OCI-LY7 (cell line): ENCODE results near the gene SPTB. TPM values are rescaled to one million over a fixed set of nuclear protein-coding genes. Genes with fewer than 3 reads are reported as not detected.

Experiments used
- BruUV-seq: library from RNA; stranded (reverse); fragments of 400-500 nt; replicated peaks from 2 replicates; lab custom pipeline; 2021; lab: Mats Ljungman, UMichigan
- CTCF ChIA-PET: fragments of 300-600 bp; sonication (Branson Sonifier 250); formaldehyde crosslinking; loops from one replicate; lab custom pipeline; 2022; ENCODE audit warnings: antibody characterized with exemption; ENCODE audit not compliant: unreplicated experiment; lab: Charles Lee
- POLR2A ChIA-PET: fragments of 300-600 bp; sonication (Branson Sonifier 250); formaldehyde crosslinking; loops from one replicate; lab custom pipeline; 2022; ENCODE audit warnings: antibody characterized with exemption; lab: Charles Lee
- DNase-seq: peaks from one replicate; pipeline ENCODE4 v3.0.0-alpha.2; 2015; ENCODE audit warnings: low spot score
- H2AFZ ChIP-seq: fragments of 200-600 bp; sonication (generic), shearing (Covaris generic); 2 replicates; pipeline ENCODE4 v1.6.1; 2014; ENCODE audit warnings: mild to moderate bottlenecking, antibody characterized with exemption, low read length, moderate library complexity
- H3K27ac ChIP-seq: fragments of 200-600 bp; sonication (generic); 2 replicates; pipeline ENCODE4 v1.5.1; 2014; ENCODE audit warnings: mixed run types, low read depth, mild to moderate bottlenecking, moderate library complexity, low read length, inconsistent platforms; ENCODE audit not compliant: poor library complexity, severe bottlenecking
- H3K36me3 ChIP-seq: fragments of 200-600 bp; sonication (generic); 2 replicates; pipeline ENCODE4 v1.6.1; 2014; ENCODE audit warnings: mild to moderate bottlenecking, antibody characterized with exemption, low read length, moderate library complexity, mixed read lengths; ENCODE audit not compliant: insufficient read depth
- H3K4me1 ChIP-seq: fragments of 200-600 bp; sonication (generic); 2 replicates; pipeline ENCODE4 v1.5.1; 2014; ENCODE audit warnings: mild to moderate bottlenecking, low read length; ENCODE audit not compliant: insufficient read depth, poor library complexity, severe bottlenecking
- H3K4me2 ChIP-seq: fragments of 200-600 bp; sonication (generic); 2 replicates; pipeline ENCODE4 v1.6.1; 2014; ENCODE audit warnings: mild to moderate bottlenecking, low read length
- H3K4me3 ChIP-seq: fragments of 200-600 bp; sonication (generic); 2 replicates; pipeline ENCODE4 v1.5.1; 2014; ENCODE audit warnings: mild to moderate bottlenecking, low read depth, low read length; ENCODE audit not compliant: poor library complexity, severe bottlenecking
- H3K79me2 ChIP-seq: fragments of 200-600 bp; sonication (generic); 2 replicates; pipeline ENCODE4 v1.6.1; 2016; ENCODE audit warnings: low read depth, mild to moderate bottlenecking, low read length, moderate library complexity, mixed read lengths; ENCODE audit not compliant: insufficient read depth
- H3K9me2 ChIP-seq: fragments of 200-600 bp; sonication (generic); 2 replicates; pipeline ENCODE4 v1.6.1; 2016; ENCODE audit warnings: mild to moderate bottlenecking, low read length, mixed read lengths; ENCODE audit not compliant: insufficient read depth
- H3K9me3 ChIP-seq: fragments of 200-600 bp; sonication (generic); 2 replicates; pipeline ENCODE4 v1.6.1; 2014; ENCODE audit warnings: mild to moderate bottlenecking, mixed run types, low read length, mixed read lengths
- H4K20me1 ChIP-seq: fragments of 200-600 bp; sonication (generic); 2 replicates; pipeline ENCODE4 v1.6.1; 2014; ENCODE audit warnings: mild to moderate bottlenecking, antibody characterized with exemption, low read length, moderate library complexity, mixed read lengths; ENCODE audit not compliant: insufficient read depth
- CTCF ChIP-seq: fragments of 200-600 bp; sonication (generic); conservative IDR thresholded peaks from 2 replicates; pipeline ENCODE4 v1.5.1; 2014; ENCODE audit warnings: mild to moderate bottlenecking, antibody characterized with exemption, low read length, moderate library complexity, mixed read lengths
- EZH2phosphoT487 ChIP-seq: fragments of 200-600 bp; sonication (generic); IDR thresholded peaks from 2 replicates; pipeline ENCODE4 v1.6.1; 2018; ENCODE audit warnings: low read depth, borderline replicate concordance, mild to moderate bottlenecking, mixed run types, antibody characterized with exemption, low read length, moderate library complexity, mixed read lengths
- intact Hi-C: fragments of 100-400 bp; cut with micrococcal nuclease; formaldehyde crosslinking; loops from one replicate; pipeline ENCODE4 v1.10.0; 2022; ENCODE audit not compliant: unreplicated experiment
- total RNA-seq, 2 experiments: library from RNA; depleted of rRNA in 1 of 2; stranded (reverse); fragments of >200 nt in 1 of 2; shearing (Covaris generic) in 1 of 2; gene quantifications; 2 replicates each; pipeline ENCODE4 v1.2.3, GENCODE V29; 2014 to 2022

SPTB gene
- total RNA-seq, 2 experiments from 2014 or later, result not detected

- intact Hi-C loops, result no loop called here
- no peak overlapping the region for H3K4me2 ChIP-seq
- no TSS peak for BruUV-seq
- H3K36me3 ChIP-seq, result no peaks in the 10 kb centered on the region
- H4K20me1 ChIP-seq, result no peaks in the 10 kb centered on the region
- no peaks in the 10 kb centered on the region for H3K4me1 ChIP-seq
- TF ChIP-seq EZH2phosphoT487 (no peak), CTCF (no peak)
- ChIA-PET CTCF (no interaction called here), POLR2A (interaction anchor here (0.5 to 1.1 kb wide), 2 partner anchors 25 to 40 kb away, joined by 3 to 5 read pairs; no protein-coding TSS in a partner anchor)
- H3K27ac ChIP-seq, result no peak overlapping the region
- no peak for DNase-seq
- no peaks in the 10 kb centered on the region for H3K9me2 ChIP-seq
- no peak overlapping the region for H2AFZ ChIP-seq
- no peaks in the 10 kb centered on the region for H3K79me2 ChIP-seq
- no peaks in the 10 kb centered on the region for H3K9me3 ChIP-seq
- no peak overlapping the region for H3K4me3 ChIP-seq
These were observed 48.7 kb downstream of the SPTB start for GRCh38 chr14:64830961-64831360.

GRCh38 chr14:64828071-64828470 lies 51.6 kb downstream of the SPTB start:
- Histone ChIP-seq H2AFZ (no peak overlapping the region), H3K79me2 (no peaks in the 10 kb centered on the region), H3K4me2 (no peak overlapping the region), H3K4me3 (no peak overlapping the region), H3K4me1 (no peaks in the 10 kb centered on the region), H3K9me2 (no peaks in the 10 kb centered on the region), H3K9me3 (no peaks in the 10 kb centered on the region), H3K27ac (no peak overlapping the region), H3K36me3 (no peaks in the 10 kb centered on the region), H4K20me1 (no peaks in the 10 kb centered on the region)
- no peak for TF ChIP-seq CTCF
- TF ChIP-seq EZH2phosphoT487, result no peak
- POLR2A ChIA-PET, result interaction anchor here (0.5 to 0.6 kb wide), 2 partner anchors 18 to 588 kb away, joined by 3 read pairs; no protein-coding TSS in a partner anchor
- DNase-seq, result no peak
- CTCF ChIA-PET, result no interaction called here
- no TSS peak for BruUV-seq
- intact Hi-C loops, result no loop called here

- no peaks in the 10 kb centered on the region for H3K4me1 ChIP-seq
- no peaks in the 10 kb centered on the region for H3K36me3 ChIP-seq
- no peak overlapping the region for H3K27ac ChIP-seq
- no TSS peak for BruUV-seq
- H3K9me3 ChIP-seq, result no peaks in the 10 kb centered on the region
- POLR2A ChIA-PET, result no interaction called here
- H3K4me3 ChIP-seq, result no peak overlapping the region
- intact Hi-C loops, result no loop called here
- DNase-seq, result no peak
- H3K79me2 ChIP-seq, result no peaks in the 10 kb centered on the region
- no peaks in the 10 kb centered on the region for H3K9me2 ChIP-seq
- CTCF ChIA-PET, result no interaction called here
- no peaks in the 10 kb centered on the region for H4K20me1 ChIP-seq
- H2AFZ ChIP-seq, result no peak overlapping the region
- TF ChIP-seq EZH2phosphoT487 (no peak), CTCF (no peak)
- no peak overlapping the region for H3K4me2 ChIP-seq
These were observed 52.9 kb downstream of the SPTB start for GRCh38 chr14:64826845-64827244.
